ENCODE results near the gene ABHD8.

The ABHD8 gene

GRCh38 chr19:17266026-17266425 is 37.2 kb downstream of the ABHD8 start:
- no peak for DNase-seq (ENCODE audit: low spot score)

GRCh38 chr19:17264641-17264979 is 38.6 kb downstream of the ABHD8 start, which contains the start of gene USHBP1:
Gene USHBP1, minus strand, starts transcription at chr19:17264745. Its CDS starts 446 bp downstream, at chr19:17264299.
- no peak for DNase-seq (ENCODE audit: low spot score)

GRCh38 chr19:17263712-17264640 is 39.2 kb downstream of the ABHD8 start:
- no peak for DNase-seq (ENCODE audit: low spot score)

GRCh38 chr19:17262557-17262956 is 40.7 kb downstream of the ABHD8 start:
- no peak for DNase-seq (ENCODE audit: low spot score)

- peak; percentile 89 for DNase-seq (ENCODE audit: low spot score)
Measured at GRCh38 chr19:17260842-17261325, 42.3 kb downstream of the ABHD8 start.

- DNase-seq (ENCODE audit: low spot score), result no peak
Measured at GRCh38 chr19:17259934-17260333, 43.3 kb downstream of the ABHD8 start.

- no peak for DNase-seq (ENCODE audit: low spot score)
Measured at GRCh38 chr19:17259118-17259780, 44.0 kb downstream of the ABHD8 start.

GRCh38 chr19:17256130-17256529 is 47.1 kb downstream of the ABHD8 start:
- DNase-seq (ENCODE audit: low spot score), result no peak

- no peak for DNase-seq (ENCODE audit: low spot score)
Measured at GRCh38 chr19:17255150-17255621, 48.0 kb downstream of the ABHD8 start.

- DNase-seq (ENCODE audit: low spot score), result no peak
Measured at GRCh38 chr19:17254636-17255035, 48.6 kb downstream of the ABHD8 start.

GRCh38 chr19:17249887-17250548 is 53.2 kb downstream of the ABHD8 start:
- DNase-seq (ENCODE audit: low spot score), result no peak

GRCh38 chr19:17248011-17248776 is 55.0 kb downstream of the ABHD8 start:
- DNase-seq (ENCODE audit: low spot score), result peak; percentile 77

- DNase-seq (ENCODE audit: low spot score), result no peak
Measured at GRCh38 chr19:17246681-17247425, 56.4 kb downstream of the ABHD8 start.

- no peak for DNase-seq (ENCODE audit: low spot score)
Measured at GRCh38 chr19:17245535-17245984, 57.7 kb downstream of the ABHD8 start, which contains the start of gene NR2F6. Gene NR2F6, minus strand, starts transcription at chr19:17245919. Its CDS starts 699 bp downstream, at chr19:17245220.

- no peak for DNase-seq (ENCODE audit: low spot score)
Measured at GRCh38 chr19:17244618-17245534, 58.3 kb downstream of the ABHD8 start.

GRCh38 chr19:17243830-17244617 is 59.2 kb downstream of the ABHD8 start:
- peak; percentile 71 for DNase-seq (ENCODE audit: low spot score)

- no peak for DNase-seq (ENCODE audit: low spot score)
Measured at GRCh38 chr19:17243211-17243829, 59.9 kb downstream of the ABHD8 start.
